HepG2 (cell line): Measurements from ENCODE around the gene GOLGA6C. TPM values are rescaled to one million over a fixed set of nuclear protein-coding genes. Genes with fewer than 3 reads are reported as not detected.

Experiments used
- KAT7 ChIP-seq: IDR thresholded peaks from 2 replicates; pipeline ENCODE4 v1.6.1; 2018; ENCODE audit warnings: borderline replicate concordance, missing compliant biosample characterization
- LCORL ChIP-seq, 2 experiments: fragments of 450-650 bp in 1 of 2; sonication (generic) in 1 of 2; formaldehyde crosslinking in 1 of 2; IDR thresholded peaks; 2 replicates each; pipeline versions ENCODE4 v1.5.0 to v1.6.1; 2017 to 2020; ENCODE audit warnings: antibody characterized with exemption in 1 of 2, missing genetic modification reagents in 1 of 2
- RBFOX2 ChIP-seq: fragments of 200-400 bp; formaldehyde crosslinking; IDR thresholded peaks from 2 replicates; pipeline ENCODE4 v1.6.1; 2017; ENCODE audit warnings: low read depth, mild to moderate bottlenecking, low read length
- ZBTB33 ChIP-seq: sonication (generic); formaldehyde crosslinking; IDR thresholded peaks from 2 replicates; pipeline ENCODE4 v1.4.0; 2020; ENCODE audit warnings: missing genetic modification reagents
- ZC3H13 ChIP-seq: sonication (generic); formaldehyde crosslinking; IDR thresholded peaks from 2 replicates; pipeline ENCODE4 v1.8.1; 2023; ENCODE audit warnings: mild to moderate bottlenecking, missing genetic modification reagents, moderate library complexity
- ZNF609 ChIP-seq: sonication (generic); formaldehyde crosslinking; IDR thresholded peaks from 2 replicates; pipeline ENCODE4 v1.4.0; 2020; ENCODE audit warnings: mild to moderate bottlenecking, missing genetic modification reagents, borderline replicate concordance
- ZNF878 ChIP-seq: sonication (generic); formaldehyde crosslinking; IDR thresholded peaks from 2 replicates; pipeline ENCODE4 v1.8.1; 2023; ENCODE audit warnings: mild to moderate bottlenecking, missing genetic modification reagents, moderate library complexity
- ZNF879 ChIP-seq: sonication (generic); formaldehyde crosslinking; IDR thresholded peaks from 2 replicates; pipeline ENCODE4 v1.8.1; 2023; ENCODE audit warnings: missing genetic modification reagents
- polyA plus RNA-seq, 8 experiments: library from polyadenylated mRNA; depleted of rRNA in 3 of 8; stranded (reverse) in 7 of 8; unstranded in 1 of 8; fragments of >200 nt; fragmentation: Illumina TruSeq in 4 of 8; extraction: Trizol in 4 of 8; gene quantifications; 2 replicates each; pipeline versions ENCODE4 v1.2.1 to v1.2.3, GENCODE V29; 2011 to 2016; ENCODE audit warnings: low read depth in 4 of 8, missing spikeins in 1 of 8, mixed read lengths in 1 of 8; ENCODE audit not compliant: insufficient read depth in 1 of 8
- total RNA-seq, 5 experiments: library from RNA; depleted of rRNA; stranded (reverse); fragments of >200 nt; fragmentation: Illumina TruSeq; extraction: Trizol; gene quantifications; 2 replicates each; pipeline ENCODE4 v1.2.3, GENCODE V29; 2016; ENCODE audit warnings: low read depth in 1 of 5

Gene GOLGA6C
- total and polyA plus RNA-seq, 2 of the 13 experiments (the other 11 are each of a cell fraction or from before 2014, with no cell fraction given) = not detected

- peak; percentile 41; the same call in 1 of the 2 replicates for TF ChIP-seq ZBTB33
- TF ChIP-seq RBFOX2 = peak; percentile 83
- peak; percentile 96 for TF ChIP-seq ZC3H13
- no peak for TF ChIP-seq ZNF878 (CRISPR knock-in tag)
- TF ChIP-seq LCORL (IDR thresholded peaks at IDR 0.05) = peak; percentile 44; the same call in 1 of the 2 replicates
- no peak for TF ChIP-seq LCORL (CRISPR knock-in tag; IDR thresholded peaks at IDR 0.05)
- TF ChIP-seq ZNF879 (CRISPR knock-in tag) = no peak
- TF ChIP-seq ZNF609 (CRISPR knock-in tag) = no peak
- no peak for TF ChIP-seq KAT7 (CRISPR knock-in tag)
These were observed 49.4 kb upstream of the GOLGA6C start (continued) for GRCh38 chr15:75208501-75209288.
